Psoas muscle (tissue), 8 donors: ENCODE data around the gene PTP4A1. TPM values are rescaled to one million over a fixed set of nuclear protein-coding genes. Genes with fewer than 3 reads are reported as not detected.

ENCODE experiments used
- ATAC-seq, 4 donors: fragments of 200-7000 bp; cut with Tn5 transposase; one replicate each; pipeline ENCODE4 v1.9.1; 2020; ENCODE audit warnings: moderate library complexity in 3 of 4, mild to moderate bottlenecking in 2 of 4
- DNase-seq, 2 donors: peaks; one replicate each; pipeline ENCODE4 v3.0.0-alpha.2; 2020
- H3K27ac ChIP-seq: fragments of 200-600 bp; one replicate; pipeline ENCODE4 v1.8.0; 2022
- H3K27me3 ChIP-seq, 3 donors: fragments of 200-600 bp in 1 of 3; one replicate each; pipeline versions ENCODE4 v1.6.1 to v1.8.0; 2013 to 2022; ENCODE audit warnings: low read length in 2 of 3, mild to moderate bottlenecking in 2 of 3, moderate library complexity in 1 of 3; ENCODE audit not compliant: insufficient read depth in 3 of 3
- H3K36me3 ChIP-seq, 2 donors: fragments of 200-600 bp in 1 of 2; one replicate each; pipeline versions ENCODE4 v1.6.1 to v1.8.0; 2013 to 2022; ENCODE audit warnings: low read depth in 1 of 2, mild to moderate bottlenecking in 1 of 2, moderate library complexity in 1 of 2; ENCODE audit not compliant: insufficient read depth in 1 of 2
- H3K4me1 ChIP-seq: fragments of 200-600 bp; one replicate; pipeline ENCODE4 v1.8.0; 2022
- H3K4me3 ChIP-seq: fragments of 200-600 bp; one replicate; pipeline ENCODE4 v1.8.0; 2022; ENCODE audit warnings: mild to moderate bottlenecking
- H3K9me3 ChIP-seq: fragments of 200-600 bp; one replicate; pipeline ENCODE4 v1.8.0; 2022
- CTCF ChIP-seq: fragments of 200-600 bp; IDR thresholded peaks from one replicate; pipeline ENCODE4 v1.8.0; 2022; ENCODE audit warnings: antibody characterized with exemption
- WGBS, 3 donors: extraction: QIAGEN DNeasy Blood & Tissue Kit; methylation state at CpG; one replicate each; pipeline versions ENCODE4 v1.1.6 to v1.1.7; 2013; 5-methylcytosine and 5-hydroxymethylcytosine counted together
- intact Hi-C, 2 donors: fragments of 100-400 bp; cut with DNase I; formaldehyde crosslinking; loops; one replicate each; pipeline versions ENCODE4 v1.11.0 to v1.14.2; 2022
- polyA plus RNA-seq, 3 donors: library from polyadenylated mRNA; stranded (reverse); fragments of 200-250 nt; gene quantifications; one replicate each; pipeline ENCODE4 v1.2.3, GENCODE V29; 2013
- total RNA-seq, 4 donors: library from RNA; stranded (reverse); fragmentation: NEBNext Ultra II Directional in 2 of 4; extraction: Animal tissue kit (Norgen Biotek cat#: 25700) in 2 of 4; gene quantifications; one replicate each; pipeline versions ENCODE4 v1.2.1 to v1.2.4, GENCODE V29; 2021 to 2023
- donor health status: healthy with polysubstance abuse.
- donor health status: DM: no; HTN: no; CAD: no; lungs with moderate emphysema.
- donor health status: Bipolar disorder and iron deficiency.
- donor health status: healthy.
- donor health status: DM: yes; HTN: yes; CAD: no.
- donor health status: DM: no; HTN: no; CAD: no.
- donor health status: DM: no; HTN: no; CAD: no.
- donor health status: DM: yes; HTN: yes; CAD: no.

PTP4A1 gene
- total and polyA plus RNA-seq, 7 donors = 113 to 202 (median 159) TPM

GRCh38 chr6:63615590-63615989 lies 43.3 kb downstream of the PTP4A1 start:
- intact Hi-C loops = no loop called here
- DNase-seq = no peak
- no peaks in the 10 kb centered on the region for H3K9me3 ChIP-seq
- no peak for TF ChIP-seq CTCF
- no peak overlapping the region for H3K27ac ChIP-seq
- ATAC-seq = no peak
- peaks cover 0 to 2% (median 0%) of the 10 kb centered on the region in 3 donors for H3K27me3 ChIP-seq
- no peaks in the 10 kb centered on the region for H3K4me1 ChIP-seq
- WGBS, 3 donors = 90 to 100% (median 94%) methylated on average over 1 of the region's 1 CpG
- no peaks in the 10 kb centered on the region for H3K36me3 ChIP-seq
- no peak overlapping the region for H3K4me3 ChIP-seq

Other genes with a start within 250 kb of the PTP4A1 start
- 10 to 100 TPM; 24.0 to 38.6 (median 36.6) TPM for gene PHF3, start 63.3 kb downstream of the PTP4A1 start, total RNA-seq
- 10 to 100 TPM in 2 of 3 donors, 1 to 10 TPM in 1; 4.9 to 19.1 (median 10.8) TPM for gene PHF3, start 63.3 kb downstream of the PTP4A1 start, polyA plus RNA-seq